Embryonic facial prominence (tissue), 1 donor: ENCODE results near the gene ACTN1.
"Not testable (repeated sequence)": the region's sequence is repeated elsewhere in the genome, so short reads cannot be mapped to it uniquely, and the experiment has no call there.

Source experiments
- DNase-seq: peaks from one replicate; pipeline ENCODE4 v3.0.0-alpha.2; 2016; ENCODE audit errors: extremely low spot score

The ACTN1 gene

GRCh38 chr14:68986926-68987652, 8.0 kb upstream of the ACTN1 start:
- DNase-seq, result no peak

- DNase-seq, result no peak
These were observed 7.1 kb upstream of the ACTN1 start for GRCh38 chr14:68986225-68986624.

- DNase-seq, result no peak
These were observed 5.6 kb upstream of the ACTN1 start for GRCh38 chr14:68984686-68985085.

DNA sequence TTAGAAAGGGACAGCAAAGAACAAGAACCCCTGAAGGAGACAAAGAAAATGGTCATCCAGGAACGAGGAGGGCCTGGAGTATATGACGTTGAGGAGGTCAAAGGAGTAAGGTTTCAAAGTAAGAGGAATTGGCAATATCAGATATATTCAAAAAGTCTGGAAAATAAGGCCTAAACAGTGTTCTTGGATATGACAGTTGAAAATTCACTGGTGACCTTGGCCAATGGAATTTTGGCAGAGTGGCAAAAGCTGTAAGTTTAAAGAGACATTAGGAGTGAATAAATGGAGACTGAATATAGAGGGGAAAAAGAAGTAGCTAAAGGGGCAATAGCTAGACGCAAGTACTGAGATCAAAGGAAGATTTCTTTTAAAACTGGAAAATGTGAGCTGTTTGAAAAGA, 4.1 kb upstream of the ACTN1 start:
- DNase-seq, result no peak

- no peak for DNase-seq
These were observed 3.5 kb upstream of the ACTN1 start for GRCh38 chr14:68982581-68982980.

GRCh38 chr14:68981539-68981976, 2.5 kb upstream of the ACTN1 start:
- no peak for DNase-seq

DNA sequence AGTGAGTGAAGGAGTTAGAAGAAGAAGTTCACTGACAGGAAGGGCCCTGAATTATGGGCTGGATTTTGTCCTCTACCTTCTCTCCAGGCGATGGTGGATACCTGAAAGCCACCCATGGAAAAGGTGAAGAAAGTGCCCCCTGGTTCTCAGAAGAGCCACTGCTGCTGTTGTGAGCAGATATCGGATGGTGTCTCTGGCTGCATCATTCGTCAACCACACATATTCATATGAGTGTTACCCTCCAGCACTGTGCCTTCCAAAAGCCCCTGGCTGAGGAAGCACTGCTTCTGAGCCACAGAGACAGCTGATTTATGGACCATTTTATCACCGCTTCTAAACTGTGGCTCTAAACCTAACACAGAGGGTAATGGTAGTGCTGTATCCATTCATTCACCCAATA, 2.0 kb upstream of the ACTN1 start:
- DNase-seq, result no peak

GRCh38 chr14:68979722-68980451, 785 bp upstream of the ACTN1 start:
- DNase-seq, result no peak

- DNase-seq, result peak; percentile 48
These were observed 760 bp downstream of the ACTN1 start for GRCh38 chr14:68978172-68978911.

- no peak for DNase-seq
These were observed 1.4 kb downstream of the ACTN1 start for GRCh38 chr14:68977718-68978171.

DNA sequence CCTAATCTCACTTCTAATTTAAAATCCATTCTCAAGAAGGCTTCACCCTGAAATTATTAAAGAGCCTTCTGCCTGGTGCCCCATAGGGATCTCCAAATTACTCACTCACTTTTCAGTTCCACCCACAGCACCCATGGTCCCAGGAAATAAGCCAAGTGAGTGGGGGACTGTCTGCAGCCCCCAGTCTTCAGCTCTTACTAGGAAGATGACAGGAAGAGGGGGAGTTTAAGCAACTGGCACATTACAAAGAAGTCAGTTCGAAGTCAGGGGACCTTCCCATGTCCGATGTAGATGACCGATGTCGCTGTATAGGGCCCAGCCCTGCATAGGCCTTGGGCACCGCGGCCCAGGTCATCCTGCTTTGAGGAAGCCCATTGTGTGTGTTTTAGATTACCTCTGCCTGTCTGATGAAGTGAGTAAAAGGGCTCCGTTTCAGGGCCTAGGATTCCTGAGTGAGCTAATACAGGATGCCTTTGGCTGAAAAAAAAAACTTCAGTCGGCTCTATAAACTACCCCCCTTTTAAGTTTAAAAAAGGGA, 1.9 kb downstream of the ACTN1 start:
- DNase-seq, result peak; percentile 66

- DNase-seq, result no peak
These were observed 2.7 kb downstream of the ACTN1 start for GRCh38 chr14:68976160-68977067.

DNA sequence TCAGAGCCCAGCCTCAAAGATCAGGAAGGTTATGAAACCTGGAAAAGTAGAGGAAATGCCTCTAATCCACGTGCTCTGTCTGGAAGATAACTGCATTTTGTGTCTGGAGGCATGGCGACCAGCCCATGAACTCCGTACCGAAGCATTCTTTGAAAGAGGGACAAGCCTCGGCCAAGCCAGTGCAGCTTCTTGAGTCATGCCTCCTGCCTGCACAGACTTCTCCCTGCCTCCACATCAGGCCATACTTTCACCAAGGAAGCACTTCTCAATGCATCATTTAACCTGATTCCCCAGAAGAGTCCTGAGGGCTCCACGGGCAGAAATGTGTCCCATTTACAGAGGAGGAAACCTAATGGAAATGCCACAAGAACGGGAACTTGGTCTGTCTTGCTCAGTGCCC, 3.4 kb downstream of the ACTN1 start:
- no peak for DNase-seq

DNA sequence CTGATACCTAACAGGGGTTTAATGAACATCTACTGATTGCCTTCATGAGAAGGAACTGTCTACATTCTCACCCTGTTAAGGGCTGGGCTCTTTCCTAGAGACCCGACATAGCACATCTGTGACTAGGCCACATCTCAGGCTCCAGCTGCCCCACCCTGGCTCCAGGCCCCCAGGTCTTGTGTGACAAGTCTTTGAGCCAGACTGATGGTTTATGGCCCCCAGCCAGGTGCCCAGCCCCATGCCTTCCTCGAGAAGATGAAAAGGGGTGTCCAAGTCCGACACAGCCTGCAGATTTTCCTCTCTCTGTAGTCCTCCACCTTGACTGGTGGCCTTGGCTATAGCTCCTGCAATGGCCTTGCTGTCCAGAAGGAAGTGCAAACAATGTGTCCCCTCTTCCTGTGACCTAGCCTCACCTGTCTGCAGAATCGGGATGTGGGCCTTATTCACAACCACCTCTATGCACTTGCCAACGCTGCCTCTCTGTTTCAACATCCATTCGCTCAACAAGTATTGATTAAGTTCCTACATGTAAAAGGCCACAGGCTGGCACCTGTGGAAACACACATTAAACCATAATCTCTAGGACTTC, 4.2 kb downstream of the ACTN1 start:
- DNase-seq, result no peak

DNA sequence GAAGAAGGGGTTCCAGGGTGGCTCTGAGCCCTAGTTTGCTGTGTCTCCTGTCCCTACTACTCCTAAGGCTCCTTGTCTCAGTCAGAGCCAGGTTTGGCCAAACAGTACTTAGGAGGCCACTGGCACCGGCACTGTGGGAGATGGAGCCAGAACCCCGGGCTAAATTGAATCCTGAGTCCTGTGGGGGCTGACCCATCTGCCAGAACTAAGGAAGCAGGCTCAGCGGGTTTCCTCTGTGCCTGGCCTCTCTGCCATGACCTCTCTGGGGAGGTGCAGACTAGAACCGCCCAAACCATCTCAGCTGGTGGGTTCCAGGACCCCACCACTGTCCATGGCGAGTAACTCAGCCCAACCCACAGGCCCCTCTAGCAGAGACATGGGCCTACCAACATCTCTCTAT, 5.5 kb downstream of the ACTN1 start:
- DNase-seq, result no peak

GRCh38 chr14:68973219-68973565, 5.9 kb downstream of the ACTN1 start:
- not testable (repeated sequence) for DNase-seq

DNA sequence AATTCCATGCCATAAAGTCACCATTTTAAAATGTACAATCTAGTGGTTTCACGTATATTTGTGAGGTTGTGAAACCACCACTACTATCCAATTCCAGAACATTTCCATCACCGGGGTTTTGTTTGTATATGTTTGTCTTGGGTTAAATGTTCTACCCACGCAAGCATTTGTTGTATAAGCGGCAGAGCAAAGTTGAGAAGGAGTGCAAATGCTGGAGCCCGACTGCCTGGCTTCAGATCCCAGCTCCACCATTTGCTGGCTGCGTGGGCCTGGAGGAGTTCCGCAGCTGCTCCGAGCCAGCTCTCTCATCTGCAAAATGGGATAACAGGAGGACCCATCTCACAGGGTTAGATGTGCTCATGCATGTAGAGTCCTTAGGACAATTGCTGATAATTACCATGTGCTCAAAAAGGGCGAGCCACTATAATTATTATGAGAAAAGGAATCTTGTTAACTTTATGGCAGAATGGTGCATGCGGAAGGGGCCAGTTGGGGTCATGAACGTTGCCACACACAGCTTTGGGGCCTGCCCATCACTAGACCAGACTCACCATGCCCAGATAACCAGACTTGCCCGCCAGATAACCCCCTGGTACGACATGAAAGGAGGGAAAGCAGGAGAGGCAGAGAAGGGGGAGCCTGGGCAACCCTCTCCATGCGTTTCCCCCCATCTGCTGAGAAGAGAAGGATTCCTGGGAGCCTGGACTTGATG, 6.4 kb downstream of the ACTN1 start:
- no peak for DNase-seq

GRCh38 chr14:68971411-68972035, 7.6 kb downstream of the ACTN1 start:
- no peak for DNase-seq

DNA sequence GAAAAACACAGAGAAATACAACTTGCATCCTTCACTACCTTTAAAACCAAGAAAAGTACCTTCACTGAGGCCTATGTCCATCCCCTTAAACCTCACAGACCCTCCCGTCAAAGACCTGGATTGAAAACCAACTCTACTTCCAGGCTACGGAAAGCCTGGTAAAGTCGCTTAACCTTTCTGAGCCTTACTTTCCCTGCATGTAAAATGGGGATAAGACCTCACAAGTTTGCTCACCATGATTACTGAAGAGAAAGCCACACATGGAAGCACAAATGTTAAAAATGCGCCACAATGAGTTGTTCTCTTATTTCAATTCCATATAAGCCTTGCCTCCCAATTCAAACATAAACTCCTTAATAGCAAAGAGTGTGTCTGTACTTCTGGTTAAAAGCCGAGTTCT, 8.4 kb downstream of the ACTN1 start:
- DNase-seq, result no peak
